ENCODE results near the gene UGT8.
"Not testable (repeated sequence)": the region's sequence is repeated elsewhere in the genome, so short reads cannot be mapped to it uniquely, and the experiment has no call there.

The UGT8 gene

DNA sequence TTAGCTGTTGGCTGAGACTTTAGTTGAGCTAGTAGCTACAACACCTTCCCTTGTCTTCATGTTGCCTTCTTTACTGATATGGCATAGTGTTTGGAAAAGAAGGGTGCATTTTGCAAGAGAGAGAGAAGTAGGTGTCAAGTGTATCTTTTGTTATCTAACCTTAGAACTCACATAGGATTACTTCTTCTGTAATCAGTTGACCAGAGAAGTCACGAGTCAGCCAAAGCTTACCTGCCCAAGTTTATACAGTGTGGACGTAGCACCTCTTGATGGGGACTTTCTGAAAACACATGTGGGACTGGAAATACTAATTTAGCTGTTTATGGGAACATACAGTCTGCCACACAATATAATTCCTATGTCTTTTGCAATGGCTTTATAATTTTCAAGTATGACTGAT, 56.0 kb downstream of the UGT8 start:
- TF ChIP-seq, protein P1, sequence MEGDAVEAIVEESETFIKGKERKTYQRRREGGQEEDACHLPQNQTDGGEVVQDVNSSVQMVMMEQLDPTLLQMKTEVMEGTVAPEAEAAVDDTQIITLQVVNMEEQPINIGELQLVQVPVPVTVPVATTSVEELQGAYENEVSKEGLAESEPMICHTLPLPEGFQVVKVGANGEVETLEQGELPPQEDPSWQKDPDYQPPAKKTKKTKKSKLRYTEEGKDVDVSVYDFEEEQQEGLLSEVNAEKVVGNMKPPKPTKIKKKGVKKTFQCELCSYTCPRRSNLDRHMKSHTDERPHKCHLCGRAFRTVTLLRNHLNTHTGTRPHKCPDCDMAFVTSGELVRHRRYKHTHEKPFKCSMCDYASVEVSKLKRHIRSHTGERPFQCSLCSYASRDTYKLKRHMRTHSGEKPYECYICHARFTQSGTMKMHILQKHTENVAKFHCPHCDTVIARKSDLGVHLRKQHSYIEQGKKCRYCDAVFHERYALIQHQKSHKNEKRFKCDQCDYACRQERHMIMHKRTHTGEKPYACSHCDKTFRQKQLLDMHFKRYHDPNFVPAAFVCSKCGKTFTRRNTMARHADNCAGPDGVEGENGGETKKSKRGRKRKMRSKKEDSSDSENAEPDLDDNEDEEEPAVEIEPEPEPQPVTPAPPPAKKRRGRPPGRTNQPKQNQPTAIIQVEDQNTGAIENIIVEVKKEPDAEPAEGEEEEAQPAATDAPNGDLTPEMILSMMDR (IDR thresholded peaks at IDR 0.05; ENCODE audit: extremely low read depth, missing control alignments), result no peak
- no peak for DNase-seq (ENCODE audit: low spot score)

DNA sequence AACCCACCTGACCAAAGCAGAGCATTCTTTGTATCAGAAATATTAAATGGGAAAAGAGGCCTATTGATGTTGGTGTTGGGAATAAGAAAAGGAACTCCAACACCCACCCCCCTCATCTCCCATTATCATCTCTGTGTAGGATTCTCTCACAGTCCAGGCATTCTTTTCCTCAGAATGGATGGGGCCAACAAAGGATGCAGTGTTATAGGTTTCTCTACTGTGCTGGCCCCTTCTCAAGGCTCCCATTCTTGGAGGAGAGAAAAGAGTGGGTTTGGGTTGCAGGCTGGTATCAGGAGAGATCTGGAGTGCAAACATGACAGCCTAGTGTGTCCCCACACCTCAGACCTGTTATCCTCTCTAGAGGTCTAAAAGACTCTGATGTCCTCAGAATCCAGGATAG, 59.6 kb downstream of the UGT8 start:
- TF ChIP-seq, protein P1 (IDR thresholded peaks at IDR 0.05; ENCODE audit: extremely low read depth, missing control alignments), result no peak
- no peak for DNase-seq (ENCODE audit: low spot score)

DNA sequence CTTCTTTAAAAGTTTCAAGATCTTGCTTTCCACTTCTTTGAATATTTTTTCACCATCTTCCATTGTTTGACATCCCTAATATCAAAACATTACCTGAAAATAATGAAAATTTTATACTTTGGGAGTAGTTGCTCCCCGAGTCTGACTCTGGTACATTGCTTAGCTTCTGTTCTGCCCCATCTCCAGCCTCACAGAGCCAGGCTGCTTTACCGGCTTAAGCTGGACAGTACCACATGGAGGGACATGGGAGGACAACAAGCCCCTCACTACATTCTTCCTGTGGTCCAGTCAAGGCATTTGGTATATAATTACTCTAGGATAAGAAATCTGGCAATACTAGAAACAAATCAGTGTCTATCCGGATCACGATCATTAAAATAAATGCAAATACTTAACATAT, 60.2 kb downstream of the UGT8 start:
- TF ChIP-seq, protein P1 (IDR thresholded peaks at IDR 0.05; ENCODE audit: extremely low read depth, missing control alignments), result no peak
- DNase-seq (ENCODE audit: low spot score), result no peak

DNA sequence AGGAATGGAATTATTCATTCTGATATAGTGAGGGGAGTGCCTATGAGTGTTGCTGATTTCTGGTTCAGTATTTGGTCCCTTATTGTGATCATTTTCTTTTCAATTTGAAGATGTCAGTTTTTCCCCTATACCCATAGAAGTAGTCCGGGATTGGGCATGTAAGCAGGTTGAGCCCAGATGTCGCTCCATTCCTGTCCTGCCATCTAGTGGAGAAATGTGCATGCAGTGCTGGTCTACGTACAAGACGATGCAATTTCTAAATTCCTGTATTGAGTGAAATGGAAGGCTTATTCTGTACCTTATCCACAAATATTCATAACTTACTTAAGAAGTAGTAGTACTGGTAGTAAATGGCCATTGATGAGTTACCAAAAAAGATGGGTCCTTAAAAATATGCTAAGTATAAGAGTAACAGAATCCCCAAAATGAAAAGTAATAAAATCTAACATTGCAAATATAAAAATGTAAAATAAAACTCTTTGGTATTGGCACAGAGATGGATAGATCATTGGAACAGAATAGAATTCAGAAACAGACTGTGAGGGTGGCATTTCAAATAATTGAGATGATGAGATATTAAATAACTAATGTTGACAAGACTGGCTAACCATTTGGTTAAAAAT, 60.9 kb downstream of the UGT8 start:
- peak; percentile 63 for DNase-seq (ENCODE audit: low spot score)
- TF ChIP-seq, protein P1 (IDR thresholded peaks at IDR 0.05; ENCODE audit: extremely low read depth, missing control alignments), result peak; percentile 76

DNA sequence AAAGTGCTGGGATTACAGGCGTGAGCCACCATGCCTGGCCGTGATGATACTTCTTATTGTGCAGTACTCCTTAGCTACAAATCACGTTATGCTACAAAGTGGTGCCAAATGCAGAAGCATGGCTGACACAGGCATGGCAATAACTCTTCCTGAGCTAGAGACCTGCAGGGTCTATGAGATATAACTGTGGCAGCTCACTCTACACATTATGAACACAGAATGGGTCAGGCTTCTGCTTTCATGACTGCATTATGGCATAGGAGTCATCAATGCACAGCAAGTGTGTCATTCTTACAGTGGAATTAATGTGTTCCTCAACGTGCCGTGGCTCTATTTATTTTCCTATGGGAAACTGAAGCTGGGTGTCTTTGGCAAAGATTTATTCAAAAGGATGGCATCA, 64.5 kb downstream of the UGT8 start:
- no peak for DNase-seq (ENCODE audit: low spot score)
- TF ChIP-seq, protein P1 (IDR thresholded peaks at IDR 0.05; ENCODE audit: extremely low read depth, missing control alignments), result no peak

DNA sequence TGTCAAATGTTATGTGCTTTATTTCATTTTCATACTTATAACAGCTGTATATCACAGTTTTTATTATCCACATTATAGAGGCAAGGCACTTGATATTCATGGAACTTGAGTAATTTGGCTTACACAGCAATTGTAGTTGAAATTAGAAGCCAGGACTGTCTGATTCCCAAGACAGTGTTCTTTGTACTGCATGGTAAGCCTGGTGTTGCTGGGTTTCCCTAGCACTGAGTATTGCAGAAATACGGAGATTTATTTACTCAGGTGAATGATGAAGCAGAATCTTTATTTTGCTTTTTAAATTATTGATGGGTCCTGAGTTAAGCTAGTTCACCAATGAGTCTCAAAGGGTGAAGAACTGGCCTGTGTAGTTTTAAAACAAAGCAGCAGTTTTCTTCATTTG, 70.0 kb downstream of the UGT8 start:
- TF ChIP-seq, protein P1 (IDR thresholded peaks at IDR 0.05; ENCODE audit: extremely low read depth, missing control alignments), result no peak
- DNase-seq (ENCODE audit: low spot score), result no peak

DNA sequence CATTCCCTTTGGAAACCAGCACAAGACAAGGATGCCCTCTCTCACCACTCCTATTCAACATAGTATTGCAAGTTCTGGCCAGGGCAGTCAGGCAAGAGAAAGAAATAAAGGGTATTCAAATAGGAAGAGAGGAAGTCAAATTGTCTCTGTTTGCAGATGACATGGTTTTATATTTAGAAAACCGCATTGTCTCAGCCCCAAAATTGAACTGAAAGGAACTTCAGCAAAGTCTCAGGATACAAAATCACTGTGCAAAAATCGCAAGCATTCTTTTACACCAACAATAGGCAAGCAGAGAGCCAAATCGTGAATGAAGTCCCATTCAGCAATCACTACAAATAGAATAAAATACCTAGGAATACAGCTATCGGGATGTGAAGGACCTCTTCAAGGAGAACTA, 72.1 kb downstream of the UGT8 start:
- not testable (repeated sequence) for DNase-seq (ENCODE audit: low spot score)

DNA sequence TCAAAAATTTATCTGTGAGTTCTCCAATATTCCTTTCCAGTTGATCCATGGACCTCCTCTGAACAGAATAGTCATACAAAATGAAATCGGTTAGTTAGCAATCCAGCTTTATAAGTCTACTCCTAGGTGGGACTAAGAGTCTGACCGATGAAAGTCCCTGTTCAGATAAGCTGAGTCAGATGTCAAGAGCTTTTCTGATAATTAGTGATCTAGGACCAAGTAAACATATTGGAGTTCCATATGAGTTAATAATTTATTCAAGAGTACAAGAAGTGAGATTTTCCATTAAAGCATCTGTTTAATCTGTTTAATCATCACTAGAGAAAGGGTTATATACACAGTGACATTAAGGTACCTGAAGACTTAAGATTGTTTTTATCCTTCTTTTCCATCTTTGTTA, 74.7 kb downstream of the UGT8 start:
- no peak for DNase-seq (ENCODE audit: low spot score)
- TF ChIP-seq, protein P1 (IDR thresholded peaks at IDR 0.05; ENCODE audit: extremely low read depth, missing control alignments), result no peak
